ENCODE measurements around the gene SERPINA5. TPM values are rescaled to one million over a fixed set of nuclear protein-coding genes. Genes with fewer than 3 reads are reported as not detected.

SERPINA5 gene
- total RNA-seq, 1 donor = 0.36 TPM

- Histone ChIP-seq H3K4me1 (ENCODE audit: insufficient read depth, low read length) (no peaks in the 10 kb centered on the region), H3K79me2 (ENCODE audit: insufficient read depth, low read length) (no peaks in the 10 kb centered on the region), H3K4me2 (ENCODE audit: insufficient read depth, low read length) (no peak overlapping the region), H3K36me3 (ENCODE audit: insufficient read depth, low read length) (no peaks in the 10 kb centered on the region), H3K4me3 (ENCODE audit: insufficient read depth, low read length) (no peak overlapping the region), H3K9me3 (ENCODE audit: low read depth, low read length) (peaks cover 3% of the 10 kb centered on the region), H3K27me3 (ENCODE audit: insufficient read depth, low read length) (no peaks in the 10 kb centered on the region), H4K20me1 (ENCODE audit: insufficient read depth, low read length) (no peaks in the 10 kb centered on the region), H2AFZ (ENCODE audit: low read length) (no peak overlapping the region), H3K27ac (ENCODE audit: low read depth, low read length) (no peak overlapping the region)
- no peak for TF ChIP-seq CTCF (IDR thresholded peaks at IDR 0.05; ENCODE audit: extremely low read depth, low read depth, low read length)
- no peak for DNase-seq (ENCODE audit: insufficient read length, low spot score, missing footprints)
These were observed 33.5 kb upstream of the SERPINA5 start for GRCh38 chr14:94547726-94548125.

GRCh38 chr14:94548131-94548998 lies 32.9 kb upstream of the SERPINA5 start:
- no peaks in the 10 kb centered on the region for H3K4me1 ChIP-seq (ENCODE audit: insufficient read depth, low read length)
- no peak overlapping the region for H2AFZ ChIP-seq (ENCODE audit: low read length)
- H3K79me2 ChIP-seq (ENCODE audit: insufficient read depth, low read length) = no peaks in the 10 kb centered on the region
- no peak overlapping the region for H3K4me2 ChIP-seq (ENCODE audit: insufficient read depth, low read length)
- H3K4me3 ChIP-seq (ENCODE audit: insufficient read depth, low read length) = no peak overlapping the region
- peaks cover 3% of the 10 kb centered on the region for H3K9me3 ChIP-seq (ENCODE audit: low read depth, low read length)
- H3K27me3 ChIP-seq (ENCODE audit: insufficient read depth, low read length) = no peaks in the 10 kb centered on the region
- H4K20me1 ChIP-seq (ENCODE audit: insufficient read depth, low read length) = no peaks in the 10 kb centered on the region
- TF ChIP-seq CTCF (IDR thresholded peaks at IDR 0.05; ENCODE audit: extremely low read depth, low read depth, low read length) = no peak
- DNase-seq (ENCODE audit: insufficient read length, low spot score, missing footprints) = no peak
- H3K36me3 ChIP-seq (ENCODE audit: insufficient read depth, low read length) = no peaks in the 10 kb centered on the region
- H3K27ac ChIP-seq (ENCODE audit: low read depth, low read length) = no peak overlapping the region

GRCh38 chr14:94548999-94549985 lies 31.9 kb upstream of the SERPINA5 start:
- peak; percentile 90 for TF ChIP-seq CTCF (IDR thresholded peaks at IDR 0.05; ENCODE audit: extremely low read depth, low read depth, low read length)
- H4K20me1 ChIP-seq (ENCODE audit: insufficient read depth, low read length) = no peaks in the 10 kb centered on the region
- H3K79me2 ChIP-seq (ENCODE audit: insufficient read depth, low read length) = no peaks in the 10 kb centered on the region
- H3K4me2 ChIP-seq (ENCODE audit: insufficient read depth, low read length) = peak overlapping the region; percentile 24
- H3K4me1 ChIP-seq (ENCODE audit: insufficient read depth, low read length) = no peaks in the 10 kb centered on the region
- peak; percentile 83 for DNase-seq (ENCODE audit: insufficient read length, low spot score, missing footprints)
- H2AFZ ChIP-seq (ENCODE audit: low read length) = peak overlapping the region; percentile 78
- peaks cover 3% of the 10 kb centered on the region for H3K9me3 ChIP-seq (ENCODE audit: low read depth, low read length)
- H3K4me3 ChIP-seq (ENCODE audit: insufficient read depth, low read length) = no peak overlapping the region
- H3K27ac ChIP-seq (ENCODE audit: low read depth, low read length) = no peak overlapping the region
- no peaks in the 10 kb centered on the region for H3K27me3 ChIP-seq (ENCODE audit: insufficient read depth, low read length)
- H3K36me3 ChIP-seq (ENCODE audit: insufficient read depth, low read length) = no peaks in the 10 kb centered on the region
